ENCODE results near the gene LRRC26.
"Not testable (repeated sequence)": the region's sequence is repeated elsewhere in the genome, so short reads cannot be mapped to it uniquely, and the experiment has no call there.

Gene LRRC26

DNA sequence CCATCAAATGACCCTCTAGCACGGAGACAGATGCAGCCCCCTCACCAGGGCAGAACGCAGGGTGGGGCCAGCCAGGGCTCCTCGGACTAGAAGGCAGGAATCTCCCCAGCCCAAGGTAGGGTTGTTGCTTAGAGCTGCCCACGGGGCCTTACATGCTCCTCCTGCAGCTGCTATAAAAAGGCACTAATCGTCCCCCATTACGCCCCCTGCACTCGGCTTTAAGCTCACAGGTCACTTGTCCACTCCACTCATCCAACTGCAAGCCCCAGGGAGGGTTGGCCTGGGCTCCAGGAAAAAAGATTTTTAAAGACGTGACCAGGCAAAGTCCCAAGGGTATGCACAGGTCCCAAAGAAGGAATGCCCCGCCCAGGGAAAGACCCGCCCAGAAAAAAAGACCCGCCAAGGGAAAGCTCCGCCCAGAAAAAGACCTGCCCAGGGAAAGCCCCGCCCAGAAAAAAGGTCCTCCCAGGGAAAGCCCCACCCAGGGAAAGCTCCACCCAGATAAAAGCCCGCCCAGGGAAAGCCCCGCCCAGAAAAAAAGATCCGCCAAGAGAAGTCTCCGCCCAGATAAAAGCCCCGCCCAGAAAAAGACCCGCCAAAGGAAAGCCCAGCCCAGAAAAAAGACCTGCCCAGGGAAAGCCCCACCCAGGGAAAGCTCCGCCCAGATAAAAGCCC, 19.8 kb downstream of the LRRC26 start:
- DNase-seq, result no peak

DNA sequence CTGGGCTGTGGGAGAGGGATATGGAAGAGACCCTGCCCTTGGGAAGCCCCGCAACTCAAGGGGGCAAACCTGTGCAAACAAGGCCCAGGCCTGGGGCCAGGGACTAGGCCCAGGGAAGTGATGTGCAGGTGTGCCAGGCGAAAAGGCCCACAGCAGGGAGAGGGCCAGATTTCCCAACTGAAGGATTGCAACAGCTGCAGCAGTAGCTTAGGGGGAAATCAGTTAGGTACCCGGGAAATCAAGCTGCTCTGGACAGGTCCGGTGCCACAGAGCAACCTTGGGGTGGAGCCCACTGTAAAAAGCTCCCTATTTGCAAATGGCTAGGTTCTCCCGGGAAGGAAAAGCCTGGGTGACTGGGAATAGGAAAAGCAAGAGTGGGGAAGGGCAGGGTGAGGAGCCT, 20.5 kb downstream of the LRRC26 start:
- no peak for DNase-seq

DNA sequence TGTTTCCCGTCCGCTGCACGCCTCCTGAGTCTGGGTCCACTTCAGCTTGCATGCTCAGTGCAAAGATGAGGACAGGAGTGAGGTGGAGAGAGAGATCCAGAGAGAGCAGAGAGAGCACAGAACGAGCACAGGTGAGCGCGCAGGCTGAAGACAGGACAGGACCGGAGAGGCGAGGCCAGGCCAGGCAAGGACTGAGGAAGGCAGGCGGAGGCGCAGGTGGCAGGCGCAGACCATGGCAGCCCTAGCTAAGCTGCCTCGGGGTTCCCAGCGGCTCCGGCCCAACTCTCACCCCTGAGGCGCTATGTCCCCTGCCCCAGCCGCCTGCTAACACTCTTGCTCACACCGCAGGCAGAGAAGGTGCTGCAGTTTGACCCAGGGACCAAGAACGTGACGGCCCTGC, 21.2 kb downstream of the LRRC26 start:
- DNase-seq, result peak; percentile 89

DNA sequence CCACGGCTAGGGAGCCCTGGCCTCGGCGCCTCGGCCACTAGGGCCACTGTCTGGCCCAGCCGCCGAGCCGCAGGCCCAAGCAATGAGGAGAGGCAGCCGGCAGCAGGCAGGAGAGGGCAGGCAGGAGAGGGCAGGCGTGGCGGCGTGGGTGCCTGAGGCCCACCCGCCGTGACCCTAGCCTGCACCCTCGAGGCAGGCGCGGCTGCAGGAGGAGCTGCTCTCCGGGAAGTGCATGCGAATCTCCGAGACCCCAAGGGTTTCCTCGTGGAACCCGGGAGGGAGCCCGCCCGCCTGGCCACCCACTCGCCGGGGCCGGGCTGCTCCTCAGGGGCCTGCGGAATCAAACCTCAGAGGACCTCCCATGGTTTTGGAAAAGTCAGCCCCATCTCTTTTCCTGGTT, 21.6 kb downstream of the LRRC26 start:
- DNase-seq, result peak; percentile 48

DNA sequence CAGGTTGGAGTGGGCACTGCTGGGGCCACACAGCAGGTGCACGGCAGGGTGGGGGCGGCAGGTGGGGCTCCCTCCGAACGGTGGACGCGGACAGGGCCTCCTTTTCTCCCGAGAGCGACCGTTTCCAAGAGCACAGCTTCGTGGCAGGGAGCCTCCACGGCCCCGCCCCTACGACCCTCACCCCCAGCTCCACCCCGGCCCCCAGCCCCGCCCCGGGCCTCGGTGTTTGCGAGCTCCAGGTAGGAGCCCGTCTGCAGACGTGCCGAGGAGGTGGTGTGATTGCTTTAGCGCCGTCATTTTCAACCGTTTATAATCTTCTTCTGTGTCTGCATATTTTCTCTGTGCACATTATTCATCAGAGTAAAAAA, 22.1 kb downstream of the LRRC26 start:
- DNase-seq, result no peak

DNA sequence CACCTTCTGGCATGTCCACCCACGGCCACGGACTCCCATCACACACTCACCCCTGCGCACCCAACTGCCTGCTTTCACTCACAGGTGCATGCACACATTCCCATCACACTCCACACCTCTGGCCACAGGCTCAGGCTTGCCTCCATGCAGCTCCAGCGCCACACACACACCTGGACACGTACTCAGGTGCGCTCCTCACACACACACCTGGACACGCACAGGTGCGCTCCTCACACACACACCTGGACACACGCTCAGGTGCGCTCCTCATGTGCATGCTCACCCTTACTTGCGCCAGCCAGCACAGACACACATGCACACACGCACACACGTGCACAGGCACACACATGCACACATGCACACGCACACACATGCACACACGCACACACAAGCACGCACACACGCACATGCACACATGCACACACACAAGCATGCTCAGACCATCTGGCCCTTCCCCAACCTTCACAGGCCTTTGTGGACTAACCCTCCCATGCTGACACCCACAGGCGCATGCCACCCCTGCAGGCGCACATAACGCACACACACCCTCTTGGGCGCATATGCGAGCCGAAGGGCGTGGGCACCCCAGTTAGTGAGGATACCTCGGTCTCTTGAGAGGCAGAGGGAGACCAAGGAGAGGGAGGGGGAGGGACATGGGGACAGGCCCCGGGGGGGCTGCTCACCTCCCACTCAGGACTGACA, 22.6 kb downstream of the LRRC26 start:
- peak; percentile 63 for DNase-seq

DNA sequence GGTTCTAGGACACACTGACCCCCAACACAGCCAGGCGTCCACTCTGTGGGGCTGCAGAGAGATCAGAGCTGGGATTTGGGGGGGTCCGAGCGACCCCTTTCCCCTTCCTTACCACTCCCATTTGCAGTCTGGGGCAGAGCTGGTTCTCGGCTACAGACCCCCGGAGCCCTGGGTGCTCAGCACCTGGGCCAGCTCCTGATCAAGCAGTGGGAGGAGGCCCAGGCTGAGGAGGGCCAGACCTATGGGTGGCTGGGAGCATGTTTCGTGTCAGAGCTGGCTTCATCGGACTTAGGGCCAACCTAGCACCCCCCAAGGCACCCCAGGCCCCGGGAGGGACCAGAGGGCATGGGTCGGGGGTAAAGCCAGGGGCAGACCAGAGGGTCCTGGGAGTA, 23.3 kb downstream of the LRRC26 start:
- no peak for DNase-seq

DNA sequence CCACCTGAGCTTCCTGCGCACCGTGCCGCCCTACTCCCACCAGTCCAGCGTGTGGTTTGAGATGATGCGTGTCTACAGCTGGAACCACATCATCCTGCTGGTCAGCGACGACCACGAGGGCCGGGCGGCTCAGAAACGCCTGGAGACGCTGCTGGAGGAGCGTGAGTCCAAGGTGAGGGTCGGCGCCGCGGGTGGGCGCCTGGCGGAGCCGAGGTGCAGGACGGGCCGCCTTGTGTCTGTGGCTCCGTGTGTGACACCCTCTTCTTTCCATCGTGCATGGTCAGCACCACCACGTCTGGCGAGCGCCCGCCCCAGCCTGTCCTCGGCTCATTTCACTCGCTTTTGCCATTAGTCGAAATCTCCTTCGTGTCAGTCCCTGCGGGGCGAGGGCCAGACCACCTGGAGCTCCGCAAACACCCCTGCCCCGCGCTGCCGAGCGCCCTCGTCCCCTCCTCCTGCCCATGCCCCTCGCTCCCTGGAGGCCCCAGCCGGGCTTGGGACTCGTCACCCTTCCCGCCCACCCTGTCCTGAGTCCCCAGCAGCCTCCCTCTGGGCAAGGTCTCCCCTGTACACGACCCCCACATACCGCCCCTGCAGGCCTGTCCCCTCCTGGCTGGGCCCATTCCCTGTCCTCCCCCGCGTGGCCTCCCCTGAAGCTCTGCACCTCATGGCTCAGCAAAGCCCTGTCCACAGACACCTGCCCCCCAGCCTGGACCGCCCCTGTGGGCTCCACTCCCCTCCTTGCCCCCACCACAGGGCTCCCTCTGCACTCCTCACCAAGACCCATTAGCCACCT, 23.9 kb downstream of the LRRC26 start:
- peak; percentile 52 for DNase-seq

DNA sequence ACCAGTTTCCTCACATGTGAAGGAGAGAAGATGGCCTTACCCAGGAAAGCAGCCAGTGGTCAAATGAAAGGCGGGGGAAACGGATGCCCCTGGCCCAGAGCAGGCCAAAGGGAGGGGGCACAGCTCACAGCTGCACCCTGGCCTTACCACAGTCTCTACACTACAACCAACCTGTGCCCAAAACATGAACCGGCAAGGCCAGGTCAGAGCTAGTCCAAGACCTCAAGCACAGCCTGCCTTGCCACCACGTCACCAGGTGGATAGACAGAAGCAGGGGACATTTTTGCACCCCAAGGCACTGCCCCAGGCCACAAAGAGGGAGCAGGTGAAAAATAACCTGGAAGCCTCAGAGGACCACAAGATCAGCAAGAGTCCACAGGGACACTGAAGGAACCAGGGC, 26.4 kb downstream of the LRRC26 start:
- DNase-seq, result no peak

DNA sequence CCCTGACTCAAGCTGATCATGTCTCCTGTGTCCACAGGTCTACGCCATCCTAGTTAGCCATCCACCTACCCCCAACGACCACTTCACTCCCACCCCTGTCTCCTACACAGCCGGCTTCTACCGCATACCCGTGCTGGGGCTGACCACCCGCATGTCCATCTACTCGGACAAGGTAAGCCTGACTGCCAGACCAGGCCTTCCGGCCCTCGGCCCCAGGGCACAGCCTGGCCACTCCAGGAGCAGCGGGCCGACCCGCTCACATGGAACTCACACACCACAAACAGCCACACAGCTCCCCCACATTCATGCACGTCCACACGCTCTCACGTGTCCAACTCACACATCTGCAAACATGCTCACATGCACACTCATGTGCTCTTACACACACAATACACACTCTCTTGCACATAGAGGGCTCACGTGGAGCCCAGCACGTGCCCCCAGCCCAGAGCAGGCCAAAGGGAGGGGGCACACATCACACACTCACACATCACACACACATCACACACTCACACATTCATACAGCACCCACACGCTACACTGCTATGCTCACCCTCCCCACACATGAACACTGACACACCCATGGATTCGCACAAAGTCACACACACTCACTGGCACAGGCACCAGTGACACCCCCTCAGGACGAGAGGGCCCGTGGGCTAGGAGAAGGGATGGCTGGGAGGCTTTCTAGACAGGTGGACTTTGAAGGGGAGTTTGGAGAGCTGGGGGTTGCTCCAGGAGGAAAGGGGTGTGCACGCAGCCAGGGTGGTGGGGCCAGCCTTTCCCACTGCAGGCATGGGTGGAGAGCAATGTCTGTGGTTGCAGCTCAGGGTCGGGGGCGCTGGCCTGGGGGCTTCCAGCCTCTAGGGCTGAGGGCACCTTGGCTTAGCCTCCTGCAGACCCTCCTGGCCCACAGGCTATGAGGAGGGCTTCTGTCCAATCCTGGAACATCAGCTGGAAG, 27.6 kb downstream of the LRRC26 start:
- no peak for DNase-seq

DNA sequence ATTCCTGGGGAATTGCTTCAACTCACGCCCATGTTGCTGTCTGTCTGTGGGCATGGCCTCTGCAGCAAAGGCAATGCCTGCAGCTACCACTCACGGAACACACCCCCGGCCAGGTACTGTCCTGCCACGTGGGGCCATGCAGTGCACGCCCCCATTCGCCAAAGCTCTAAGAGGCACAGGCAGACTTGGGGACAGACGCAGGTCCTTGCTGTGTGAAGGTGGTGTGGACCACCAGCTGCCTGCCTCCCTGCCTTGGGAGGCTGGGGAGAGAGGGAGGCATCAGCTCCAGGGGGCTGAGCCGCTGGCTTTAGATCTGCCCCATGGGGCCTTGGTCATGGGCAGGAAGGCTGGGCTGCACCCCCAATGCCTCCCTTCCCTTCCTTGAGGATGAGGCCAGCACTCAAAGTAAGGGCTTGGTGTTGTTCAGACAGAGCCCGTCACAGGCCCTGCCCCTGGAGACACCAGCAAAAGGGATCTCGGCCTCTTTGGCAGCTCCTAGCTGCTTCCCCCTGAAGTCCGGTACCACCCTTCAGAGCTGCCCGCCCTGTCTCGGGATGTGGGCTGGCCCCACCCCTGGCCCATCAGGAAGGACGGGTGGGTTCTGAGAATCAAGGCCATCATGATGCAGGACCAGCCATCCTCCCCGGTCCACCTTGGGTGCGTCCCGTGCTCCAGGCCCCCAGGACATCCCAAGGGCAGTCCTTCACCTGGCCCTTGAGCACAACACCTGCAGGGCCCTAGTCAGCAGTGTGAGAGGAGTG, 28.6 kb downstream of the LRRC26 start:
- no peak for DNase-seq

DNA sequence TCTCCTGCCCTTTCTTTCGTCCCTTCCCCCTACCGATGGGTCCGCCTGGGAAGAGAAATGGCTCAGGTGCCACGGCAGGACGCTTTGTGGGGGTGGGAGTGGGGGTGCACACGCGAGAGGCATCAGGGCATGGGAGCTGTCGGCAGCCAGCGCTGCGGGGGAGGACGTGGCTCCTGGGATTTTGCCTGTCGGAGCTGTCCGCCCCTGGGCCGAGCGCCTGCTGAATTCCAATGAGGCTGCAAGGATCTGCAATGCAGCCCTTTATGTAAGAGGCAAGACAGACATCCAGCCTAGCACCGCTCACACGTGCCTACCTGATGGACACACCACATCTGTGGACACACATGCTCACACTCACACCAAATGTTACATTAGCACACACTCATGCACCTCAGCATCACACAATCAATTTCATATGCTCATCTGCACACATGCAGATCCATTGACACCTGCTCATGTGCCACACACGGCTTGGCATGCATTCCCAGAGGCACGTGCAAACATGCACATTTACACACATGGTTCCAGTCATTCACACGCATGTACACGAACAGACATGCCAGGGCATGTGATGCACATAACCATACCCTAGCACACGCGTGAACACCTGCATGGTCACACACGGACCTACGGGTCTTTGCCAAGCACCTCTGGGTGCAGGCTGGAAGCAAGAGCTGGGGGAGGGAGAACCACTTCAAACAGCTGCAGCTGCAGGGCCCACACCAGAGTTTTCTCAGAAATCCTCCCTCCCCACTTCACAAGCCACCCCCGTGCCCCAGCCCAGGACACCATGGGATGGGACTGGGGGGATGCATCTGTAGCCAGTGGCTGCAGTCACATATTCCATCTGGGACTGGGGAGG, 29.5 kb downstream of the LRRC26 start:
- no peak for DNase-seq

DNA sequence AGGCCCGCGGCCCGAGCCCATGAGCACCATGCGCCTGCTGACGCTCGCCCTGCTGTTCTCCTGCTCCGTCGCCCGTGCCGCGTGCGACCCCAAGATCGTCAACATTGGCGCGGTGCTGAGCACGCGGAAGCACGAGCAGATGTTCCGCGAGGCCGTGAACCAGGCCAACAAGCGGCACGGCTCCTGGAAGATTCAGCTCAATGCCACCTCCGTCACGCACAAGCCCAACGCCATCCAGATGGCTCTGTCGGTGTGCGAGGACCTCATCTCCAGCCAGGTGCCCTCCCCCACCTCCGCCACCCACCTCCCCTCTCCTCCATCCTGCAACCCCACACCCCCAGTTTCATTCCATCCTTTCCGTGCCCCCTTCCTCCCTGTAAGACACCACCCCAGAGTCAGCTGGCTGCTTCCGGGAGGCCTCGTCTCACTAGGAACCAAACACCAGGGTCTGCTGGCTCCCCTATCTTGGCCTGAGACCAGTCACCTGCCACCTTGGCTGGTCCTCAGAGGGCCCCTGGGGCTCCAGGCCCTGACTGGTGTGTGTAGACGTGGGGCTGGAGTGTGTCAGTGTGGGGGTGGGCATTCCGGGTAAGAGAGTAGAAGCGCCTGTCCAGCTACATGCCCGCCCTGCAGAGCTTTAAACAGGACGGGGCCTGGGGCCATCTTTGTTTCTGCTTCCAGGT, 30.2 kb downstream of the LRRC26 start:
- DNase-seq, result no peak

DNA sequence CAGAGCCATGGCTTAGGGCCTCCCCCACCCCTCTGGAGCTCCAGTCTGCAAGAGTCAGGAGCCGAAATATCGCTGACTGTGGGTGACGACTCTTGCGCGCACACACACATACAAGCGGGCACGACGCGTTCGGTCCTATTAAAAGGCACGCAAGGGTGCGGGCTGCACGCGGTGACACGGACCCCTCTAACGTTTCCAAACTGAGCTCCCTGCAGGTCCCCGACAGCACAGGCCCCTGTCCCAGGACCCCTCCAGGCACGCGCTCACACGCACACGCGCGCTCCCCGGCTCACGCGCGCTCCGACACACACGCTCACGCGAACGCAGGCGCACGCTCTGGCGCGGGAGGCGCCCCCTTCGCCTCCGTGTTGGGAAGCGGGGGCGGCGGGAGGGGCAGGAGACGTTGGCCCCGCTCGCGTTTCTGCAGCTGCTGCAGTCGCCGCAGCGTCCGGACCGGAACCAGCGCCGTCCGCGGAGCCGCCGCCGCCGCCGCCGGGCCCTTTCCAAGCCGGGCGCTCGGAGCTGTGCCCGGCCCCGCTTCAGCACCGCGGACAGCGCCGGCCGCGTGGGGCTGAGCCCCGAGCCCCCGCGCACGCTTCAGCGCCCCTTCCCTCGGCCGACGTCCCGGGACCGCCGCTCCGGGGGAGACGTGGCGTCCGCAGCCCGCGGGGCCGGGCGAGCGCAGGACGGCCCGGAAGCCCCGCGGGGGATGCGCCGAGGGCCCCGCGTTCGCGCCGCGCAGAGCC, 31.0 kb downstream of the LRRC26 start, which contains the start of gene GRIN1:
GRIN1 (plus strand) TSS at position 433 of the 746 bp plus-strand sequence. CDS start 333 bp downstream, outside the sequence.
- peak; percentile 63 for DNase-seq

DNA sequence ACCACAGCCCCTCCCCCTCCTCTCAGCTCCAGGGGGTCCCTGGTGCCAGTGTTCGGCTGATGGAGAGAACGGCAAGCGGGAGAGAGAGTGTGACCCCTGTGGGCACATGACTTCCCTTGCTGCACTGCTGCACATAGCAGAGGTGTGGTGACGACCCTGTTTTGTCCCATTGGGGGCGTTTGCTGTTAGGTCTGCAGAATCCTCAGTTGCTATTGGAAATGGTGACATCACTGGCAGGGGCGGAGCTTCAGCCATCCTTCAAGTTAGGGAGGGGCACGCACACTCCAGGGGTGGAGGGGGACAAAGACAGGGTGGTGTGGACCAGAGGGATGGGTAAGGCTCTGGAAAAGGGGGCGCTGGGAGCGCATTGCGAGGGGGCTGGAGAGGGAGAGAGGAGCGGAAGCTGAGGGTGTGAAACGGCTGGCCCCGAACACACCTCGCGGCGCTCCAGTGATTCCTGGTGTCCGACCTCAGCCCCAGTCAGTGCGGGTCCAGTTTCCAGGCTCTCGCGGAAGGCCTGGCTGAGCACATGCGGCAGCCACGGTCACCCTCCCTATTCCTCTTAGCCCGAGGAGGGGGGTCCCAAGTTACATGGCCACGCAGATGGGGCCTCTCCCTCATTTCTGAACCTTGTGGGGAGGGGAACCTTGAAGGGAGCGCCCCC, 31.7 kb downstream of the LRRC26 start:
- DNase-seq, result peak; percentile 55

DNA sequence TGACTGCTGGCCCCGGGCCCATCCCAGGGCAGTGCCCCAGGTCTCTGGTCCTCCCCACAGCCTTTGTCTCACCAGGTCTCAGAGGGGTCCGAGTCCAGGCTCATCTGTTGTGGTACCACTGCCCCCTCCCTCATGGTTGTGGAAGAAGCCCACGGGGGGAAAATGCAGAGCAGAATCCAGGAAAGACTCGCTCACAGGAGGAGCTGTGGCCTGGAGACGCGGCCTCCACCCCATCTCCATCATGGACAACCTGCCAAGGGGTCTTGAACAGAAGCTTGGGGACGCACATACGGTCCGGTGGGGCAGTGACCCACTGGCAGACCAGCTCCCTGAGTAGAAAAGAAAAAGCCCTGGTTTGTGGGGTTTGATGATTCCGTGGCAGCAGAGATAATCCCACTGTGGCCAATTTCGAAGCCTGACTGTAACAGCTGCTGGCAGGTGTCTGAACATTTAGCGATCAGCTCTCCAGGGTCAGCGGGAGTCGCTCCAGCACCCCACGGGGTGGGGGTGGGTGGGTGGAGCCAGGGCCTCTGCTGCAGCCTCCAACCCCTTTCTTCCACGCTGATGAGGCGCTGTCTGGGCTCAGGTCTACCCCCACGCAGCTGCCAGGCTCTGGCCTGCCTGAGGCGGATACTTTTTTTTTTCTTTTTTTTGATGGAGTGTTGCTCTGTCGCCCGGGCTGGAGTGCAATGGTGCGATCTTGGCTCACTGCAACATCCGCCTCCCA, 32.8 kb downstream of the LRRC26 start:
- DNase-seq, result no peak

DNA sequence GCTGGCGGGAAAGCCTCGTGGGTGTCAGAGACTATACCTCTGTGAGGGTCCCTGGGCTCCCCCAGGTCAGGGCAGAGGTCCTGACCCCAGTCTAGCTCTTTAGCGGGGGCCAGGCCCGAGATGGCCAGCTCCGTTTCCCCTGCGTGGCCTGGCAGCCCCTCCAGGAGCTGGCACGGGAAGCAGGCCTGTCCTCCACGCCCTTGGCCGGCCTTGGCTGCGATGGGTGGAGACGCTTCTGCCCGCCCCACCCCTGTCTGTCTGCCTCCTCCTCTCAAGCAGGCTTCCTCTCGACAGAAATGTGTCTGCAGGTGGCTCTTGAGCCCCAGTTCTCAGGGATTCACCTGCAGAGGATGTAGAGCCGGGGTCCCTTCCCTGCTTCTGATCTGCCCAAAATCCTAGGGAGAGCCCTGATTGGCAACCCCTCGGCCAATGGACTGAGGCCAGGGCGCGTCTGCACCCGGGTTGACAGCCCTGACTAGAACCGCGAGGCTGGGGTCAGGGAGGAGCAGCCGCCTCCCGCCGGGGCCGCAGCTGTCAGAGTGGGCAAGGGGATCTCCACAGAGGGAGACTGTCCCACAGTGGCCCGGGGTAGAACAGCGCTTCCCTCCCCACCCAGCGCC, 33.5 kb downstream of the LRRC26 start:
- DNase-seq, result peak; percentile 56

DNA sequence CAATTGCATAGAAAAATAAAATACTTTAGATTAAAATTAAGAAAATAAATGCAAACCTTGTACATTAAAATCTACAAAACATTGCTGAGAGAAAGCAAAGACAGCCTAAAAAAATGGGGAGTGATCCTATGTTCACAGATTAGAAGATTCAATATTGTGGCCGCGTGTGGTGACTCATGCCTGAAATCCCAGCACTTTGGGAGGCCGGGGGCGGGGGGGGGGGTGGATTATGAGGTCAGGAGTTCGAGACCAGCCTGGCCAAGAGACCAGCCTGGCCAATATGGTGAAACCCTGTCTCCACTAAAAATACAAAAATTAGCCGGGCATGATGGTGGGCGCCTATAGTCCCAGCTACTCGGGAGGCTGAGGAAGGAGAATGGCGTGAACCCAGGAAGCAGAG, 34.7 kb downstream of the LRRC26 start:
- DNase-seq, result not testable (repeated sequence)
